Measurements from ENCODE around the gene MAPK10.
A peak's percentile ranks its signal among the peaks of the same experiment; 100 is the strongest.

The MAPK10 gene

GRCh38 chr4:85961887-85962286 is 398.0 kb downstream of the MAPK10 start:
- no peak for DNase-seq

- DNase-seq = no peak
Measured at GRCh38 chr4:85956293-85956945, 403.4 kb downstream of the MAPK10 start.

GRCh38 chr4:85955620-85956292 is 404.1 kb downstream of the MAPK10 start:
- DNase-seq = no peak

- DNase-seq = no peak
Measured at GRCh38 chr4:85953651-85954018, 406.2 kb downstream of the MAPK10 start.

- no peak for DNase-seq
Measured at GRCh38 chr4:85952972-85953650, 406.7 kb downstream of the MAPK10 start.

GRCh38 chr4:85952528-85952927 is 407.3 kb downstream of the MAPK10 start:
- DNase-seq = no peak

- DNase-seq = no peak
Measured at GRCh38 chr4:85951099-85951498, 408.8 kb downstream of the MAPK10 start.

GRCh38 chr4:85946821-85947220 is 413.0 kb downstream of the MAPK10 start:
- peak; percentile 43 for DNase-seq

- DNase-seq = no peak
Measured at GRCh38 chr4:85942107-85942506, 417.7 kb downstream of the MAPK10 start.

- no peak for DNase-seq
Measured at GRCh38 chr4:85940151-85940550, 419.7 kb downstream of the MAPK10 start.

Measured in fibroblast of upper back skin (primary cell).